Stimulated activated CD4-positive, alpha-beta T cell treated with anti-CD3 and anti-CD28 coated beads, Interleukin-12 subunit alpha, Interleukin-12 subunit beta, amount 100 ng/mL, for 4 hours (primary cell): Measurements from ENCODE around the gene EHD4.

ENCODE experiments used
- DNase-seq: peaks from one replicate; pipeline ENCODE4 v3.0.0-alpha.2; 2020

EHD4 gene

GRCh38 chr15:41915255-41915994, 56.9 kb downstream of the EHD4 start:
- no peak for DNase-seq

DNA sequence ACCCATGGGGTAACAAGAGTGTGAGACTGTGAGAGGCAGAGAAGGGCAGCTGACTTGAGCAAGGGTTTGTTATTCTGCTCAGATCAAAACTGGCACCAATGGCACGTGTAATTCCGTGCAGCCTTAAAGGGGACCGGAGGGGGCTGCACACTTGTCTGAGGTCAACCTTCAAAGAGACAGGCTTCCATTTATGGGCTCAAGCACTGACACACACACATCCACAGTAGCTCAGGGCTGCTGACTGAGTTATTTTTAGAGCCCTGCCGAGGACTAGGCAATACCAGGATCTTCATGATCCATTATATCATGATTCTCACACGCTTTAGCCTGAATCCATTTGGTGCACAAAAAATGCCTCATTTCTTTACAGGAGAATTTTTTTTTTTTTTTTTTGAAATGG, 57.9 kb downstream of the EHD4 start:
- DNase-seq, result no peak

DNA sequence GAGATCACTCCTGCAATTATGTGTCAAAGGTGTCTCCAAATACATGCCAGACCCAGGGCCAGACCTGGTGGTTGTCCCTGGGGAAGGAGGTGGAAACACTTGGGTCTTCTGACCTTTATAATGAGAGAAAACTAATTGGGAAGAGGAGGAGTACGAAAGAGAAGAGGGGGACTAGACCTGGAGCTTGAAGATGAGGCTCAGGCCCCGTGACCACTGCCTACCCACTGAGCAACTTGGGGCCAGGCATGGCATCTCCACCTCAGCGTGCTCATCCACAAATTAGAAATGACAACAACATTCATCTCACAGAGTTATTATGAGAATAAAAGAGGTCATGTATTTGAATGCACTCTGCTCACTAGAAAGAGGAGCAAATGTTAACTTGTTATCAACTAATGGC, 59.1 kb downstream of the EHD4 start:
- DNase-seq, result no peak

- no peak for DNase-seq
Observed at GRCh38 chr15:41911691-41912345, 60.5 kb downstream of the EHD4 start.

DNA sequence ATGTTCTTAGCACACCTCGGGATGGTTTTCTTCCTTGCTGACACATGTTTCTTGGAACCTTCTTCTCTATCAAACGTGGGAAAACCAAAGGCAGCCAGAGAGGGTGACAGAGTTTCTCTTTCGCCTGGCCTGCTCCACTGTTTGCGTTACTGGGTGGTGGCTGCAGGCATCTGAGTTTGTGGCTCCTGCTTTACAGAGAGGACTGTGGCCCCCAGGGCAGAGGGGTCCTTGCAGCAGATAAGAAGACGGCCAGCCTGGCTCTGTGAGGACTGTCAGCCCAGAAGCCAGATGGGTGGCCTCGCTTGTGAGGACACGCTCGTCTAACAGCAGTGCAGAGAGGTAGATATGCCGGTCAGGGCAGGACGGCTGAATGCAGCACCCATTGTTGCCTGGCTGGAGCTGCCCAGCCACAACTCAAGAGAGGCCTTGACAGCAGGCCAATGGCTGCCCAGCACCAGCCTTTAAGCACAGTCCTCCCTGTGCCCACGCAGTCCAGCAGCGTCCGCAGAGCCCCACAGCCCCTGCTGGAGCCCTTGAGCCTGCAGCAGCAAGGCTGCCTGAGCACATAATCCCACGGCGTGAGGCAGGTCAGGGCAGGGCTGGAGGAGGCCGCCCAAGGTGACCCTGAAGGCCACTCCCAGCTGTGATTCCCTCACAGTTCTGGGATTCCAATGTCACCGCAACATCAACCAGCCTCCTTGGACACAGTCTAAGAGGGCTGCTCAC, 63.5 kb downstream of the EHD4 start:
- DNase-seq, result no peak

GRCh38 chr15:41907141-41907540, 65.2 kb downstream of the EHD4 start:
- DNase-seq, result no peak

DNA sequence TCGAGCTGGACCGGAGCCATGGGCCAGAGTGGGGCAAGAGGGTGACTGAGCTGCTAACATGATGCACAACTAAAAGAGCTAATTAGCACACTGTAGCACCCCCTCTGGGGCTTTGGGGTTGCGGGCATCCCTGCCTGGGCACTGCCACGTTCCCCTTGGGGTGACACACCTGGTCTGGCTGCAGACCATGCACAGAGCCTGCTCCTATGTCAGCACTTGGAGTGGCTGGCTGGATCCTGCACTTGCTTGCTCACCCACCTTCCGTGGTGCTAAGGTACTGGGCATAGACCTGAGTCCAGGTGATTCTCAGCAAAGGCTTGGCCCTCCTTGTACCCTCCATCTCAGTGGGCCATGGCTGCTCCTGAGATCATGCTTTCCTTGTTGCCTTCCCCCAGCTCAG, 65.7 kb downstream of the EHD4 start:
- no peak for DNase-seq

DNA sequence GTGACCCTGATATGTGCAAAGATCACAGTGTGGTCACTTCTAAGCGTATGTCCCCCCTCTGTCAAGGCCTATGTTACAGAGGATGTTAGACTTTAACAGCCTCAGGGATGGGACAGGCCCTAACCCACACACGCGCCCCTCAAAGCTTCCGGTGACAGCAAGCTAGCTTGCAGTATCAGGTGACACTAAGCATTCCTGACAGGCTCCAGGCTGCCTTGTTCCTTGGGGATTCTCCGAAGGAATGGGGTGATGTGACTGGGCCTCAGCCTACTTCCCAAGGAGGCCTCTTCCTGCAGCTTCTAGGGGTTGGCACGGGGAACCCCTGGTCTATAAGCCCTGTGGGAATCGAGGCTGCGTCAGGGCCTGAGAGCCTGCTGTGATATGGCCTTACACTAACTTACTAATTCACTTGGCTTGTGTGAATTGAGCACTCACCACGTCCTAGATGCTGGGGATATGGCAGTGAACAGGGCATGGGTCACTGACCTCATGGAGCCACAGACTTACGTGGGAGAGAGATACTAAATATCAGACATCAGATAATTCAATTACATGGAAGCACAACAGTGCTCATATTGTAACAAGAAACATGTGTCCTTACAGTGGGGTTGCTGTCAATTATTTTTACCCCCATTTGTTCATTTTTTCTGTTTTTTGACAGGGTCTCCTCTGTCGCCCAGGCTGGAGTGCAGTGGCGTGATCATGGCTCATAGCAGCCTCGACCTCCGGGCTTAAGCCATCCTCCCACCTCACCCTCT, 67.1 kb downstream of the EHD4 start:
- no peak for DNase-seq

- DNase-seq, result peak; percentile 63
Observed at GRCh38 chr15:41904541-41905005, 67.8 kb downstream of the EHD4 start.

GRCh38 chr15:41903782-41904181, 68.6 kb downstream of the EHD4 start:
- DNase-seq, result no peak

- DNase-seq, result no peak
Observed at GRCh38 chr15:41901431-41901830, 70.9 kb downstream of the EHD4 start.

DNA sequence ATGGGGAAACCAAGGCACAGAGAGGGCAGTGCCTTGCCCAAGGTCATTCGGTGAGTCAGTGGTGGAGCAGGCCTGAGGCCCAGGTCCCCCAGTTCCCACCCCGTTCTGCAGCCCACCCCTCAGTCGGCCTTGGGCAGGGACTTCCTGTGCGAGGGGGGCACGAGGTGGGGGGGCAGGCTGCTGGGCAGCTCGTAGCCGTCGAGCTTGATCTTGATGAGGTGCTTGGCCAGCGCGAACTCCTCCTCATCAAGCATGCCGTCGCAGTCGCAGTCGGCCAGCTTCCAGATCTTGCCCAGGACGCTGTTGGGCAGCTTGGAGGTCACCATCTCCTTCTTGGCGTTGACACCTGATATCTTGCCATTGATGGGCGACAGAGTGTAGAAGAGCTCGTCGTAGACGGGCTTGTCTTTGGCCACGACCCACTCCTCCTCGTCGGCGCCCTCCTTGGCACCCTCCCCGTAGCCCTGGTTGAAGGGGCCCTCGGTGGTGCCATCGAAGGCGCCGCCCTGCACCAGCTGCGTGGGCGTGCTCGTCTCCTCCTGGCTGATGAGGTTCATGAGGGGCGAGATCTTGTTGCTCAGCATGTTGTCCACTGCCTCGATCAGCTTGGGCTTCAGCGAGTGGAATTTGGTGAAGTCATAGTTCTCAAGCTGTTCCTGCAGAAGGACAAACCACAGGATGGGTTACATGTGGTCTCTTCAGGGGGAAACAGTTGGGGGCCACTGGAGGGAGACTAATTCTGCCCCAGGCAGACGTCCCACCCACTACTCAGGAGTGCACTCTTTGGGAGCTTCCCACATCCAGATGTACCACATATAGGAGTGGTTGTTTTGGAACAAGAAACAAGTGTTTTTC, 71.6 kb downstream of the EHD4 start:
- DNase-seq, result no peak

GRCh38 chr15:41899854-41900442, 72.4 kb downstream of the EHD4 start:
- DNase-seq, result no peak

- no peak for DNase-seq
Observed at GRCh38 chr15:41897363-41897799, 75.0 kb downstream of the EHD4 start.

DNA sequence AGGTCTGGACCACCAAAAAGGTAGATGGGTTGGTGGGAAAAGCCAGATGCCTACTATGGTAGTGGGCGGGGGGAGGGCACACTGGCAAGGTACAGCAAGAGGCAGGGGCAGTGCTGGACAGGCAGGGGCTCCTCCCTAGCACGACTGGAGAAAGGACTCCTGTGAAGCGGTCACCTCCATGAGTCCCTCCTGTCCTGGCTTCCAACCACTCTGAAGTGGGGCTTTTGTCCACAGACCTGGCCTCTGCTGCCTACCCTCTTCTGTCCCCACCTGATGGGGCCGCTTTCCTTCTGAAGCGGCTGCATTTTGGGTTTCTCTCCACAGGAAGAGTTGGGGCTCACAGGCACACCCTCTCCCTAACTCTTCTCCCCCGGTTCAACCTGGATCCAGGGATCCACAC, 75.8 kb downstream of the EHD4 start:
- DNase-seq, result no peak

GRCh38 chr15:41895957-41896356, 76.4 kb downstream of the EHD4 start:
- DNase-seq, result no peak

- DNase-seq, result no peak
Observed at GRCh38 chr15:41895491-41895890, 76.9 kb downstream of the EHD4 start.

- DNase-seq, result peak; percentile 64
Observed at GRCh38 chr15:41894791-41895463, 77.4 kb downstream of the EHD4 start.

- DNase-seq, result no peak
Observed at GRCh38 chr15:41894251-41894790, 78.0 kb downstream of the EHD4 start.

DNA sequence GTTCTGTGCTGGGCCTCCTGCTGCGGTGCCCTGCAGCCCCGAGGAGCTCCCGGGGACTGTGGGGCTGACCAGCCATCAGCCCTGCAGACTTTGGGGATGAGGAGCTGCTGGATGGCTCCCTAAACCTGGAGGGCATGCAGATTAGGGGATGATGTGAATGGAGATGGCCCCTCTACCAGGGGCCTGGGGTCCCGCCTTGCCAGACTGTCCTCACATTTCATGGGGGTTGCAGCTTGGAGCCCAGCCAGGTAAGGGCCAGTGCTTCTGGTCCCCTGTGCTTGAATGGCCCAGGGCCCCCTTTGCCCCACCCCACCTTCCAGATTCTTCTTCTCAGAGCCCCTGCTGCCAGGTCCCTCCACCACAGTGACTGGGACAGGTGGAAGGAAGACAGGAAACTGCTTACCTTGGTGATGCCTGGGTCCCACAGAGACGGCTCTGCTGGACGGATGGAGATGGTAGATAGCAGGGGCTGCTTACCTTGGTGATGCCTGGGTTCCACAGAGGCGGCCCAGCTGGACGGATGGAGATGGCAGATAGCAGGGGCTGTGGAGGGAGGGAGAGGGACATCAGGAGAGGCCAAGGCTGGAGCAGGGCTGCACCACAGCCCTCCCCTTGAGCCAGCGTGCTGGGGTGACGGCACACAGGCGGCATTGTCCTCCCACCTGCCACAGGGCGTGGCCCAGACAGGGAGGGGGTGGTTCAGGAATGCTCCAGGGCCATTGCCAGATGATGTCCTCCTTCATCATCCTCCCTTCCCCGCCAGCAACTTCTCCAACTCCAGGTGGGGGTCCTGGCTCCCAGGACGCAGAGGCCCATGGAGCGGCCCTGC, 78.7 kb downstream of the EHD4 start, which contains the start of gene SPTBN5:
TSS of gene SPTBN5 (minus strand) at position 632 of the 829 bp plus-strand sequence. CDS start at position 76, 556 bp downstream.
- no peak for DNase-seq
